Spleen (tissue), 11 donors: ENCODE data around the gene WNK1. TPM values are rescaled to one million over a fixed set of nuclear protein-coding genes. Genes with fewer than 3 reads are reported as not detected.

Experiments used
- DNase-seq: peaks from one replicate; pipeline ENCODE4 v3.0.0-alpha.2; 2020
- H3K27ac ChIP-seq, 8 donors: fragments of 200-600 bp; sonication (generic) in 7 of 8; 1 replicate in 4 of 8; 2 replicates in 4 of 8; pipeline versions ENCODE4 v1.5.0 to v1.8.0; 2016 to 2021; ENCODE audit warnings: inconsistent platforms in 4 of 8, mild to moderate bottlenecking in 4 of 8, moderate library complexity in 1 of 8
- H3K27me3 ChIP-seq, 7 donors: fragments of 200-600 bp; sonication (generic) in 6 of 7; replicated peaks in 1 of 7; 1 replicate in 4 of 7; 2 replicates in 3 of 7; pipeline versions ENCODE4 v1.5.0 to v1.8.0; 2016 to 2021; ENCODE audit warnings: inconsistent platforms in 3 of 7, mild to moderate bottlenecking in 1 of 7
- H3K36me3 ChIP-seq, 6 donors: fragments of 200-600 bp; sonication (generic) in 5 of 6; 1 replicate in 4 of 6; 2 replicates in 2 of 6; pipeline versions ENCODE4 v1.5.0 to v1.8.0; 2016 to 2021; ENCODE audit warnings: inconsistent platforms in 2 of 6
- H3K4me1 ChIP-seq, 6 donors: fragments of 200-600 bp; sonication (generic) in 5 of 6; 1 replicate in 3 of 6; 2 replicates in 3 of 6; pipeline versions ENCODE4 v1.5.0 to v1.8.0; 2016 to 2021; ENCODE audit warnings: inconsistent platforms in 3 of 6
- H3K4me3 ChIP-seq, 8 donors: fragments of 200-600 bp; sonication (generic) in 7 of 8; 1 replicate in 4 of 8; 2 replicates in 4 of 8; pipeline versions ENCODE4 v1.5.0 to v1.8.0; 2016 to 2021; ENCODE audit warnings: inconsistent platforms in 4 of 8, mild to moderate bottlenecking in 4 of 8, moderate library complexity in 2 of 8
- H3K9me3 ChIP-seq, 8 donors: fragments of 200-600 bp; sonication (generic) in 7 of 8; 1 replicate in 4 of 8; 2 replicates in 4 of 8; pipeline versions ENCODE4 v1.5.0 to v1.8.0; 2016 to 2021; ENCODE audit warnings: inconsistent platforms in 4 of 8
- CTCF ChIP-seq, 11 experiments: fragments of 200-600 bp in 7 of 11; fragments of 450-650 bp in 4 of 11; sonication (generic) in 4 of 11; IDR thresholded peaks in 8 of 11; conservative IDR thresholded peaks in 3 of 11; 1 replicate in 7 of 11; 2 replicates in 4 of 11; pipeline versions ENCODE4 v1.4.0 to v1.8.0; 2016 to 2021; ENCODE audit warnings: antibody characterized with exemption in 11 of 11, inconsistent platforms in 4 of 11, mild to moderate bottlenecking in 1 of 11
- POLR2A ChIP-seq, 3 donors: fragments of 450-650 bp; IDR thresholded peaks; one replicate each; pipeline ENCODE4 v1.5.1; 2017; ENCODE audit warnings: antibody characterized with exemption in 3 of 3, mild to moderate bottlenecking in 1 of 3
- POLR2AphosphoS5 ChIP-seq, 3 donors: sonication (generic); formaldehyde crosslinking; IDR thresholded peaks; one replicate each; pipeline ENCODE4 v1.5.1; 2017; ENCODE audit warnings: antibody characterized with exemption in 3 of 3
- WGBS, 5 donors: extraction: QIAGEN DNeasy Blood & Tissue Kit in 3 of 5; methylation state at CpG; one replicate each; pipeline versions ENCODE4 v1.1.5 to v1.1.7; 2013 to 2018; 5-methylcytosine and 5-hydroxymethylcytosine counted together
- intact Hi-C: fragments of 100-400 bp; cut with DNase I; formaldehyde crosslinking; loops from one replicate; pipeline ENCODE4 v1.15.0; 2023; ENCODE audit warnings: low total_unique reads
- polyA plus RNA-seq, 3 donors: library from polyadenylated mRNA; stranded (reverse); fragments of 200-250 nt; gene quantifications; one replicate each; pipeline ENCODE4 v1.2.1, GENCODE V29; 2013
- total RNA-seq, 7 donors: library from RNA; depleted of rRNA in 3 of 7; stranded (reverse); fragments of >200 nt in 3 of 7; fragmentation: NEBNext Ultra II Directional in 4 of 7; extraction: Animal tissue kit (Norgen Biotek cat#: 25700) in 4 of 7; gene quantifications; one replicate each; pipeline versions ENCODE4 v1.1.0 to v1.2.1, GENCODE V29; 2016 to 2021
- donor health status: healthy with polysubstance abuse.
- donor health status: DM: no; HTN: no; CAD: no; lungs with moderate emphysema.
- donor health status: DM: no; HTN: no; CAD: no.
- donor health status: Bipolar disorder and iron deficiency.
- donor health status: healthy.
- donor health status: DM: no; HTN: no; CAD: no.
- donor health status: DM: yes; HTN: yes; CAD: no.

The WNK1 gene
- total and polyA plus RNA-seq, 10 donors = 8.8 to 261 (median 202) TPM

- no peak for DNase-seq
- no peak for TF ChIP-seq POLR2AphosphoS5 (IDR thresholded peaks at IDR 0.05)
- TF ChIP-seq POLR2A (IDR thresholded peaks at IDR 0.05) = no peak
- TF ChIP-seq CTCF (IDR thresholded peaks at IDR 0.05 in 8 of 11, conservative IDR thresholded peaks at IDR 0.05 in 3 of 11) = no peak
- H3K27me3 ChIP-seq = no peaks in the 10 kb centered on the region
- H3K27ac ChIP-seq = no peak overlapping the region
- H3K4me1 ChIP-seq = peaks cover 7 to 55% (median 19%) of the 10 kb centered on the region in 6 donors
- 56 to 76% (median 62%) methylated on average over 6 of the region's 6 CpGs for WGBS, 5 donors
- H3K36me3 ChIP-seq = peaks cover 0 to 30% (median 3%) of the 10 kb centered on the region in 6 donors
- no peaks in the 10 kb centered on the region for H3K9me3 ChIP-seq
- intact Hi-C loops = loop anchor here (5.0 kb wide), 1 partner anchor 379 kb away; no protein-coding TSS in a partner anchor
- H3K4me3 ChIP-seq = no peak overlapping the region
Observed at GRCh38 chr12:946631-947030, 194.3 kb downstream of the WNK1 start.

GRCh38 chr12:948238-948637, 195.9 kb downstream of the WNK1 start:
- Histone ChIP-seq H3K27ac (peak overlapping the region in 2 of 8 donors; percentile 90 to 94), H3K27me3 (no peaks in the 10 kb centered on the region), H3K9me3 (no peaks in the 10 kb centered on the region), H3K4me1 (peaks cover 7 to 55% (median 19%) of the 10 kb centered on the region in 6 donors), H3K36me3 (peaks cover 0 to 20% (median 3%) of the 10 kb centered on the region in 6 donors), H3K4me3 (peak overlapping the region in 7 of 8 donors; percentile 72 to 87 (median 81))
- WGBS, 5 donors = 86 to 92% (median 88%) methylated on average over 9 of the region's 9 CpGs
- intact Hi-C loops = loop anchor here (5.0 kb wide), 1 partner anchor 381 kb away; no protein-coding TSS in a partner anchor
- TF ChIP-seq POLR2A (IDR thresholded peaks at IDR 0.05) (no peak), POLR2AphosphoS5 (IDR thresholded peaks at IDR 0.05) (no peak), CTCF (IDR thresholded peaks at IDR 0.05 in 8 of 11, conservative IDR thresholded peaks at IDR 0.05 in 3 of 11) (no peak)
- no peak for DNase-seq

- TF ChIP-seq POLR2AphosphoS5 (IDR thresholded peaks at IDR 0.05) (peak; percentile 94 to 95 (median 95)), POLR2A (IDR thresholded peaks at IDR 0.05) (peak in 1 of 3 donors; percentile 76), CTCF (IDR thresholded peaks at IDR 0.05 in 8 of 11, conservative IDR thresholded peaks at IDR 0.05 in 3 of 11) (peak; percentile 98 to 100 (median 99))
- peak within 1 kb of the TSS; percentile 72 to 87 (median 81) for H3K4me3 ChIP-seq
- H3K9me3 ChIP-seq = no peaks in the 10 kb centered on the region
- DNase-seq = peak; percentile 100
- H3K27me3 ChIP-seq = no peaks in the 10 kb centered on the region
- peaks cover 7 to 45% (median 19%) of the 10 kb centered on the region in 6 donors for H3K4me1 ChIP-seq
- intact Hi-C loops = loop anchor here (5.0 kb wide), 1 partner anchor 382 kb away; no protein-coding TSS in a partner anchor
- H3K27ac ChIP-seq = peak within 1 kb of the TSS; percentile 80 to 94 (median 92)
- 0% methylated on average over 42 to 58 of the region's 58 CpGs for WGBS, 5 donors
- peaks cover 0 to 9% (median 0%) of the 10 kb centered on the region in 6 donors for H3K36me3 ChIP-seq
Observed at GRCh38 chr12:949453-950191, 197.2 kb downstream of the WNK1 start, which contains the start of gene RAD52. Gene RAD52 (minus strand): TSS chr12:949694. CDS start chr12:933058, 16,636 bp downstream.

GRCh38 chr12:951176-951575, 198.8 kb downstream of the WNK1 start:
- H3K9me3 ChIP-seq = no peaks in the 10 kb centered on the region
- H3K4me1 ChIP-seq = peaks cover 7 to 35% (median 17%) of the 10 kb centered on the region in 6 donors
- DNase-seq = no peak
- no peak overlapping the region for H3K27ac ChIP-seq
- H3K4me3 ChIP-seq = no peak overlapping the region
- H3K27me3 ChIP-seq = no peaks in the 10 kb centered on the region
- intact Hi-C loops = no loop called here
- no peak for TF ChIP-seq POLR2A (IDR thresholded peaks at IDR 0.05)
- no peak for TF ChIP-seq POLR2AphosphoS5 (IDR thresholded peaks at IDR 0.05)
- WGBS, 5 donors = 57 to 85% (median 69%) methylated on average over 1 of the region's 1 CpG
- H3K36me3 ChIP-seq = no peaks in the 10 kb centered on the region
